Embryonic facial prominence (tissue), 1 donor: Measurements from ENCODE around the gene FARP2.

Experiments
- DNase-seq: peaks from one replicate; pipeline ENCODE4 v3.0.0-alpha.2; 2016; ENCODE audit errors: extremely low spot score

FARP2 gene

DNA sequence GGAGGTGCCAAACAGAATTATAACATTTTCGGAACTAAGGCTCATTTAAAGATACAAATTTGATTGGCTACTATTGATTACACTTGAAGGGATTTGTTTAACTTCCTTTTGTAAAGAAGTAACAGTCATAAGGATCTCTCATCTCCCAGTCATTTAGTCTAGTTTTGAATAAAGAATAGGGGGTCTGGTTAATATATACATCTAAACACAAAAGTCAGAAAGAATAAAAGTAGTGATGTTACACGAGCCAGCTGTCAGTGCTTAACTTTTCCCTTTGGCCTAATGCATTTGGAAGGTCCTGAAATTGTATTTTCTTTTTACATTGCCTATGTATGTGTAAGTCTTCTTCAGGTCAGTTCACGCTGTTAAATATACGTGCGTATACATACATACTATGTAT, 32.3 kb upstream of the FARP2 start:
- no peak for DNase-seq

DNA sequence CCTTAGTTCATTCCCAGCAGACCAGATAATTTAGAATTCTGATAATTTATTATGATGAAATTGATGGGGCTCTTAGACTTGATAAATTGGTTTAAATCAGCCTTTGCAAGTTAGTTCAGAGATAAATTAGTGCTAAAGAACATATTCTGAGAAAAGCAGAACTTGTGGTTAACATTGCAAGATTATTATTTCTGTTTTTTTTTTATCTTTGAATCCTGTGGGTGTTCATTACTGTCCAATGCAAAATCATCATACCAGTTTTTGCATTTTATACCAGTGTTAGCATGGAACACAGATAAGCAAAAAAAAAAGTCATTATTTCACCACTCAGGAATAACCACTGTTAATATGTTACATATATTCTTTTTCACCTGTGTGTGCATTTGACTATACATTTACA, 31.3 kb upstream of the FARP2 start:
- DNase-seq: no peak

DNA sequence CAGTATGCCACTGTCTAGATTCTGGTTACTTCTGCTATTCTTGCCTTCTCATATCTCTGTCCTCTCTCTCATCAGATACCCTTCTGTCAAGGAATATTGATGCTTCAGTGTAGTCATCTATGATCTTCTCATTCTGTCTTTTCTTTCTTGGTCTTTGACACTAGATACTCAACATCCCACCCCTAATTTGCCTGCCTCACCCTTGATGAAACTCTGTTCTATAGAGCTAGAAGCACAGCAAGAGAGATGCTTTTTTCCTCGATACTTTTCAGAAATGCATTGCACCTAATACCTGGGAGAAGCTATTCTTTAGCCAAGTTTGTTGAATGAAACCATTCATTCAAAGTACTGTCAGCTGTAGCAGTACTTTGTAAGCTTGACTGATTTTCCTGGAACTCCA, 30.8 kb upstream of the FARP2 start:
- DNase-seq: no peak

DNA sequence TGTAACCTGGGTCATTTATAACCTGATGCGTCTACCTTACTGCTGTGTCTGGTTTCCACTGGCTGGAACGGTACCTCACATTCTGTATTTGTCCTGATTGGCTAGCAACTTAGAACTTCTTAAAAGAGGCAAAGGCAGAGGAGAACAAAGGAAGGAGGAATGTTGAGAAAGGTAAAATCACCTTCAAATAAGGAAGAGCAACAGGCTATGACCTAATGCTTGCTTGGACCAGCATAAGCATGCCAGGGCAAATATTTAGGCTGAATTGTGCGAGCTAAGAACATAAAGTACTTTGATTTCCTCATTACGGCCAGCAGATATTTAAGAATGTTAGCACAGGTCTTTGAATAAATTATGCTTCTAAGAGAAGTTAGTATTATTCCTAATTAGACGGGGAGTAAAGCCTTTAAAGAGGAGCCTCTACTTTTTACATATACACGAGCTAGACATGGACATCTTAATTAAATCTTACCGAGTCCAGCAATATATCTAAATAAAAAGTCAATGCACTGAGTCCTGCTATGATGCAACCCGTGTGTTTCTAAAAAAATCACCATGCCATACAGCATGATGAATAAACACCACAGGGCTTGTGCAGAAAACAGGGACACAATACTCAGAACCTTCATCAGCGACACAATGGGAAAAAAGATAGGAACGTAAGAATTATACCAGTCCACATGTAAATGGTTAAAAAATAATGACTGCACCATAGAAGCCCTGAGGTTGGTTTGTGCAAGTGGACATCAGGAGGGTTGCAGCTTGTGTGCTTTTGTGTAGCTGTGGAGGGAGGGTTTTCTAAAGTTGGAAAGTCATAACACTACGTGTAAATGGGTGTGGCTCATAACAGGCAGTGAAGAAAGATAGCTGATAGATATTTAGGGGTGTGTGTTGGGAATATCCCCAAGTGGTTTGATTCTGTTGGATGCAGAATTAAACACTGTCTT, 26.1 kb upstream of the FARP2 start:
- no peak for DNase-seq

DNA sequence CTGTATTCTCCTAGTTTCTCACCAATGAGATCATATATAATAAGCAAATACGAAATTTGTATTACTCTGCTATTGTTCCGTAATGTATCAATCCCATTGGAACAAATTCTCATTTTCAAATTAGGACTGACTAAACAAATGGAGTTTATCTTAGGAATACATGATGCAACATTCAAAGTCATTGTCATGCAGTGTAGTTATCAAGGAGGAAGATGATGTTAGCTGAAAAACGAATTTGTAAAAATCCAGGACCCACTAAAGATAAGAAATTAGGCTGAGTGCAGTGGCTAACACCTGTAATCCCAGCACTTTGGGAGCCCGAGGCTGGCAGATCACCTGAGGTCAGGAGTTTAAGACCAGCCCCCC, 25.5 kb upstream of the FARP2 start:
- DNase-seq: no peak

DNA sequence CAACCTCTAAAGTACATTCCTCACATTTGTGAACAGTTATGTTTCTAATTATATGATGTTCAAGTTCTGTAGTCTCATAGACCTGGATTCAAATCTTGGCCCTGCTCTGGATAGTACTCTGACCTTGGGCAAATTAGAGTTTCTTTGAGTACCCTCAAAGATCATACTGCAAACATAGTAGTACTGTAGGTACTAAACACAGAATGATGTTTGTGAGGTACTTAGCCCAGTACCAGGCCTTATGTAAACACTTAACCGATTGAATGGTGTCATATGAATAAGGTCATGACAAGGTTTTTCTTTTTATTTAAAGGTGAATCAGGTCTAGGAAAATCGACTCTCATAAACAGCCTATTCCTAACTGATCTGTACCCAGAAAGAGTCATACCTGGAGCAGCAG, 21.3 kb upstream of the FARP2 start:
- no peak for DNase-seq

DNA sequence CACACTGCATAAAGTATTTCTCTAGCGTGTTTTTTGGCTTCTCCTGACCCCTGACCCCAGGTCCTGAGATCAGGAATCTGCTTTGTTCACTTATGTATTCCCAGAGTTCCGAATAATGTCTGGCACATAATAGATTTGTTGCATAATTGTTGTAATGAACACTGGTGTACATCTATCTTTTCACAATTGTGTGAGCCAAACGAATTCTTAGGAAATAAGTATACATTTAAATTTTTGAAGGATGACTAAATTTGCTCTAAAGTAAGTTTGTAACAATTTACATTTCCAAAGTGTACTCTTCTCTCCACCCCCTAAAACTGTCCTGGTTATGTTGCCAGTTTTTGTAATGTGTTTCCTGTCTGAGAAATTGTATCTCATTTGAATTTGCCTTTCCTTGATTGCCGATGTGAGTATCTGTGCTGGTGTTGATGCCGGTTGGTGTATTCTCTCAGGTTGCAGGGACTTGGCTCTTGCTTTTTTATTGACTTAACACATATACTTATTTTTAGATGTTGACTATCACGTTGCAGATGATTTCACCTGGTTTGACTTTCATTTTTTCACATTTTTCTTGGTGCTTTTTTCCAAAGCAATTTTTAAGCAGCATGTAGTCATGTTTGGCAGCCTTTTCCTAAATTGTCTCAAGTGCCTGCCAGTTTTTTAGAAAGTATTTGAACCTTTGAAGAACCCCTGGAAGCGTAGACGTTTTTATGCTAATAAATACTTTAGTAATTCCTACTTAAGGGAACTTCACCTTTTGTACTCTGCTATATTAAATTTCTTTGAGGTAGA, 16.1 kb upstream of the FARP2 start:
- DNase-seq: no peak

DNA sequence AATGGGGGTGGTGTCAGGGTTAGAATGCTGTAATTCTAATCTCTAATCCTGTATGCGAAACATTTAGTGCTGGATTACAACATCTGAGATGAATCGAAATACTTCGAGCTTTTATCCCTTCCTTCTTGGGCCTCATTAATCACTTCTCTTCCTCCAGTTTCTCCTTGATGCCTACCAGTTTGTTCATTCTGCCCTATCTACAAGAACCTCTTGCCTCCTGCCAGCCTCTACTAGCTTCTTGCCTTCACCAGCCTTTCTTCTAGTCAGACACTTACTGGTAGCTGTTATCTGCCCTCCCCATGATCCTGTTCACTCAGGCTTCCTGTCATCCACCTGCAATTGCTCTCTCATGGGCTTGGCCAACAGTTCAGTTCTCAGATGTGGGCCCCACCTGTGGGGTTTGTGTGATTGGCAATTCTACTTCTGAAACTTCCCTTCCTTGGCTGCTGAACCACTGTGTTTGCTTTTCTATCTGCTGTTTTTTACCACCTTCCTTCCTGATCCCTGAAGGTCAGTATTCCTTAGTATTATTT, 15.4 kb upstream of the FARP2 start:
- no peak for DNase-seq

DNA sequence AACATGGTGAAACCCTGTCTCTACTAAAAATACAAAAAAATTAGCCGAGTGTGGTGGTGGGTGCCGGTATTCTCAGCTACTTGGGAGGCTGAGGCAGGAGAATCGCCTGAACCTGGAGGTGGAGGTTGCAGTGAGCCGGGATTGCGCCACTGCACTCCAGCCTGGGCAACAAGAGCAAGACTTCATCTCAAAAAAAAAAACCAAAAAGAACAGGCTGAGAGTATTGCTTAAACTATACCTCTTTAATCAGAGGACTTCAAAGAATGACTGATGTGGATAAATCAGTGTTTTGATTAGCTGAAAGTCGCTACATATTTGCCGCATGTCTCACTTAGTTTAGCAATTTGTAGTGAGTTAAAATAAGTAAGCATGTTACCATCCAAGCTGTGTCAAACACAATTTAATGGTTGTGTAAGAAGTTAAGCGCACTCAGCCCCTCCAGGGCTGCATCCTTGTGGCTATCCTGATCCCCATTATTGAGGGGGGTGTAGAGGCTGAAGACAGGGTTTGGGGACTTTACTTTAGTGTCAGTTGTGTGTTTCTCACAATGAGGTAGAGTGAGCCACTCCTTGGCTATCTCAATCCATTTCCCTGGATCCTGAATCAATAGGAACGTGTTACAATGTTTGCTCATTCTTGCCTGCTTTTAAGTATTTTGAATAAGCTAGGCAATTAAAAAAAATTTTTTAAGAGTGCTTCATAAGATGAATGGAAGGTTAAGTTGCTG, 11.0 kb upstream of the FARP2 start:
- no peak for DNase-seq

DNA sequence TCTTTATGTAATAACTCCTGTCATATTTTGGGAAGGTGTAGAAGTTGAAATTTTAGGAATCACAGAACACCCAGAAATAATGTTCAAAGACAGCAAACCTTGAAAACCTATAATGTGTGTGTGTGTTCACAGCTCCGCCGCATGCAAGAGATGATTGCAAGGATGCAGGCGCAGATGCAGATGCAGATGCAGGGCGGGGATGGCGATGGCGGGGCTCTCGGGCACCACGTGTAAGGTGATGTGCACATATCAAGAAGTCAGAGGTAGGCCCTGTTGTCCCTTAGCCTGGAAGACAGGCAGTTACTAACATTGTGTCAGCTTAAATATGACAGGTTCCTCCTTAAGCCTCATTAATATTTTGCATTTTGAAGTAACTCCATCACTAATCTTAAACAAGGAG, 6.1 kb upstream of the FARP2 start:
- DNase-seq: no peak

DNA sequence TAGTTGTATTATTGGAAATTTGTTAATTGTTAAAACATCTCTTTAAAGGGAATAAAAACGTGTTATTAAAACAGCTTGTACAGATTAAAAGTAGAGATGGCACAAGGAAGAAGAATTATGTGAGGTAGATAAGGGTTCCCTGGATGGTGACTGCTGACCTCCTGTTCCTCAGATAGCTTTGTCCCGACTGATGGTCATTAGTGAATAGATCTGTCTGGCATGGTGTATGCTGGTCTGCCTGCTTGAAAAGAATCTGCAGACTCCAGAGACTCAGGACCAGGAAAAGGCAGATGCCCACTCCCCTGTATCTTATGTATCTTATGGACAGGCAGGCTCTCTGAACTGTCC, 5.6 kb upstream of the FARP2 start:
- no peak for DNase-seq

DNA sequence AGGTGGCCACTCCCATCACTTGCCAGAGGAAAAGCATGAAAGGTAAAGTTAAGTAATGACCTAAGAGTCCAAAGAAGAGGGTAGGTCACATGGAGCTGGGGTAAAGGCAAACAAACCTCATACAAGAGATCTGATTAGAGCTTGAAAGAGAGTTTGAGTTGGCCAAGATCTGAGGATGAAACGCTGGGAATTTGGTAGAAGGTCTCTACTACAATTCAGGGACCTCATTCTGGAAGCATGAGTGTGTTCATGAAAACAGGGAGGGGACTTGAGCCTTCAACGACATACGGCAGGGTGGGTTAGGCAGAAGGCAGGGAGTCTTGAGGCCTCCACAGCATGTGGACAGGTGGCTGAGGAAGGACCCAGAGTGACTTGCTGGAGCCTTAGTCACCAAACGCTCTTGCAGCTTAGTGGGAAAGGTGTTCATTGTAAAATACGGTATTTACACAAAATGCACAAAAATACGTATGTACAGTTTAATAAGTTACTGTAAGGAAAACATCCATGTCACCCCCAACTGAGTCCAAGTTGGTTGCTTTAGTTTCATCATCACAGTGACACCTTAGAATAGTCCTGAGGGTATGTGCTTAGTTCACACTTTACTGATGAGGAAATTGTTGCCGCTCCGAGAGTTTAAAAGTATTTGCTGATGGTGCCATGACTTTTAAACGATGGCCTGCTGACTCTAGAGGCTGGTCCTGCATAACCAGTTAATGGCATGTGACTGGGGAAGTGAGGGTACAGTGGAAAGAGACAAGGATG, 5.0 kb upstream of the FARP2 start:
- DNase-seq: no peak

DNA sequence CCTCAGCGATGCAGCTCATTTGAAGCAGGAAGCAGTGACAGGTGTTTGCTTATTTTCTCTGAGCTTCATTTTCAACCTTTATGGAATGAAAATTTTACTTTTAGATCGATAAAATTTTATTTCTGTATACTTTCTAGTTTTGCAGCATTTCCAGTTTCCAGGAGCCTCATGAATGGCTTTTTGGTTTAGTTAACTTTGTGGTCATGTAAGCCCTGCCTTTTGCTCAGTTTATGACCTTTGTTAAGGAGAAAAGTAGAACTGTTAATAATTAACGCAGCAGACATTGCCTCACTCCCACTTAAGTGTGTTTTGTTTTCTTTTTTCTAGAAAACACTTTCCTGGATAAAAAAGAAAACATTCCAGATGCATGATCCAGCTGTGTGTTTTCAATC, 4.4 kb upstream of the FARP2 start:
- no peak for DNase-seq

DNA sequence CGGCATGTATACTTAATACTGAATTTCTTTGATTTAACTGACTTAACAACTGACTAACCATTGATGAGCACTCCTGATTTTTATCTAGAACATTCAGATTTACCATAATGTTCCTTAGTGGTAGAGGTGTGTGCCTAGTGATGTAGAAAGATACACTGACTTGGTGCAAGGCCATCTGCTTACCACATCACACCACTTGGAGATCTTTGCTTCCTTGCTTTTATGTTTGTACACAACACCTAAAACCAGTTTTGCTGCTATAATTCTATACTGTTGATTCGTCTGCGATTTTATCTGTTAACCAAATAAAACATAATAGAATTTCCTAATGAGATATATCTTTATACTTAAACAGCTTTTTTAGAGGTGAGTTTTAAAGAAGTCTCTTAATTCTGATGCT, 3.9 kb upstream of the FARP2 start:
- no peak for DNase-seq

DNA sequence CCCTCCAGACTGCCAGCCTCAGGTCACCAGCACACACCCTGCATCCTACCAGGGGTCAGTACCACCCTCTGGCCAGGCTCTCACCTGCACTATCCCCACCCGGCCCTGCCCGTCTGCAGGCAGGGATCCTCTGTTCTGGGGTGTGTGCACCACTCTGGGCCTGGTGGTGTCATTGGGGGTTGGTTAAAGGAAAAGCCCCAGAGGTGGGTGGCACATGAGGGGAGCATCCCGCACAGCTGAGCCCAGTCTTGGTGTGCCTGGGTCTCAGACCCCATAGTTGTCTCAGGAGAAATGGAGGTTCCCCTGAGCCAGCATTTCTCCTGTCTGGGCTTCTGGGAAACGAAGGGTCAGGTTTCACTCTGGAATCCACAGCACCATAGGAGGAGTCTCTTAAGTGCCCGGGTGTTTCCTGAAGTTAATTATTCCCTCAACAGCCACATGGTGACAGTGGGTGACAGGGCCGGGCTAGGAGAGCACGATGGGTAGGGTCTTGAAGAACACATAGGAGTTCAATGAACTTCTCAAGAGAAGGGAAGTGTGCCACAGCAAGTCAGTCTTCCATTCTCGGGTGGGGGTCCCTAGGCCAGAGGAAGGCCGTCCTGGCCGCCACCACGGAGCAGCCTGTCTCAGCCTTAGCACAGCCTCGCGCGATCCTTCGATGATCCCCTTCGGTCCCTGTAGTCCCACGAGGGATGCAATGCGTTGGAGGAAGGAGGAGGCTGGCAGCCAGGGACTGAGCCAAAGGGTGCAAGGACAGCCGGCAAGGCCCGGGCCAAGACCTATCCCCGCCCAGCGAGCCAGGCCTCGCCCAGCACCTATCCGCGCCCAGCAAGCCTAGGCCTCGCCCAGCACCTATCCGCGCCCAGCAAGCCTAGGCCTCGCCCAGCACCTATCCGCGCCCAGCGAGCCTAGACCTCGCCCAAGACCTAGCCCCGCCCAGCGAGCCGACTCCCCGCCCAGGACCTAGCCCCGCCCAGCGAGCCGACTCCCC, 1.1 kb upstream of the FARP2 start:
- DNase-seq: no peak

DNA sequence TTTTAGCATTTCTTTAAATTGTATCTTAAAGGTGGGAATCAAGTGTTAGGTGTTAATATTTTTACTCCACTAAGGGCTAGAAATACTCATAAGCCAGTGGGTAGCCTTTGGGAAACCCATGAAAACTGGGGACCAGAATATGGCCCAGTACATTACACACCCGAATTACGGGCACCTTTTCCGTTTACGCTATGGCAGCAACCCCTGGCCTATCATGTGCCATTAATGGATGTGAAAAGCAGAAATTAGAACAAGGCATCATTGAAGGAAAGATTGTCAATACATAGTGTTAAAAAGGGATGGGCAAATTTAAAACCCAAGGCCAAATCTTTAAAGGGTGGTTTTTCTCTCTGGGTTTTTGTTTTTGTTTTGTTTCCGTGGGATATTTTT, 781 bp downstream of the FARP2 start:
- DNase-seq: no peak

DNA sequence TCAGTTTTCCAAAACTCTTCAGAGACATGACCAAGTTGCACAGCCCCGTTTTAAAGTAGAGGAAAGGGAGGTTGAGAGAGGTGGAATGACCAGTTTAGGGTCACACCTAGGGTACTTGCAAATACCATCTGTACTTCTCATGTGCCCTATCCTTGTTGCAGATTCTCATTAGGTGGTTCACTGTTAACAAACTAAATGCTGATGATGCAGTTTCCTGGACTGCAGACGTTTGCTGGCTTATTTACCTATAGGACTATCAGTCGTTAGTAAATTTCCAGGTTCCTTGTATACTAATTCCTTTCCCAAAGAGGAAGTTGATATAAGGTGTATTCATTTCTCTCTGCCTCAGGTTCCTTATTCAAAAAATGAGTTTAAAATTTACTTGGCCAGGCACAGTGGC, 1.4 kb downstream of the FARP2 start:
- no peak for DNase-seq

DNA sequence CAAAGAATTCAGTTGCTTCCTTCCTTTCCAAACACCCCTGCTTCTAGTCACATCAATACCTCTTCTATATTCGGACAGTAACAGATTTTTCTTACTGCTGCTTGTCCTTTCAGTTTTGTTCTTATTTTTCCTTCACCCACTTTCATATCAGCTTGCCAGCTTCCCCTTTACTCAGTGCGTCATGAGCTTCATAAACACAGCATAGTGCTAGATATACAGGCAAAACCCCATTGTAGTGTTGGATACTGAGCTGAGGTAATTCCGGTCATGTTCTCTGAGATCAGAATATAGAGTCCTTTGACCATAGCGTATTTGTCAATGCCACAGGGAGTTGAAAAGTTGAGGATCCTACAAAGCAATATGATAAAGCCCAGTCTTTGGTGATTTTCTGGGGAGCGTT, 2.4 kb downstream of the FARP2 start:
- DNase-seq: no peak

DNA sequence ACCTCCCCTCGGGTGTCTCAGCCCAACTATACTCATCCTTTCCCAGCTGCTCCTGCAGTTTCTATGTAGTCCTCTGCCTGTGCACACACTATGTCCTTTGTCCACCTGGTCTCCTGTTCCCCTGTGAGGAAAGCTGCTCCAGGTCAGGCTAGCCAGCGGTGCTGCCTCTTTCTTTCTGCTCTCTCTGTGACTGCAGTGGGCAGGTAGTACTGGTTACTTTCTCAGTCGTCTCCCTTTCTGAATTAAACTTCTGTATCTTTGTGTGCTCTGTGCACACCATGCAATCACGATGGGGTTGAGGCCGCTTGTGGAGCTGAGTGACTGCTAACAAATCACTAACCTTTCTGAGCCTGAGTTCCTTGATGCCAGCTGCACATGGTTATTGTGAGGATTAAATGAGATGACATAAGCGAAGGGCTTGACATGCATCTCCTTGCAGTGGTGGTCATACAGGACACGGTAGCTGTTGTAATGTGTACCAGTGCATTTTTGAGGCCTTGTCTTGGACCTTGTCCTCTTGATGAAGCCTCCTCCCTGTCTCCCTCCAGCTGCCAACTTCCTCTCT, 3.5 kb downstream of the FARP2 start:
- no peak for DNase-seq

DNA sequence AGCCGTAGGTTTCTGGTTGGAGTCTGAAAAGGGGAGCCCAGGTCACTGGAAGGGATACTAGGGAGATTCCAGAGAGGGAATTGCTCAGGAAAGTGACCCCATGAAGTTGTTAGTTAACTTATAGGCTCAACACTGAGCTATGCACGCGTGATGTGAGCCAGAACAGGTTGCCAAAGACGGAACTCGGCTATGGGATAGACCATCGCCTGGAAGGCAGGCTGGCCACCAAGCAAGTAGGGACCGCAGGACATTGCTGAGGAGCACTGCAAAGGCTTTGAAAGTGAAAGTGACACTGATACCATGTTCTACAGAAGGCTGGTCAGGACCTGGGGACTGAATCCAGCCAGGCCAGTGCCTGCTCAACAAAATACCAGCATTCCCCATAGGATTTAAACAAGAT, 7.3 kb downstream of the FARP2 start:
- DNase-seq: no peak
